WTC11 (cell line): ENCODE measurements around the gene CD8B. TPM values are rescaled to one million over a fixed set of nuclear protein-coding genes. Genes with fewer than 3 reads are reported as not detected.

Experiments
- ATAC-seq: fragments of 200-7000 bp; cut with Tn5 transposase; 2 replicates; pipeline ENCODE4 v1.10.0; 2021; ENCODE audit warnings: mild to moderate bottlenecking, moderate library complexity
- CTCF ChIA-PET: fragments of 300-600 bp; sonication (Branson Sonifier 250); formaldehyde crosslinking; loops from one replicate; lab custom pipeline; 2021; ENCODE audit warnings: antibody characterized with exemption; lab: Charles Lee
- POLR2A ChIA-PET: fragments of 350-600 bp; sonication (Branson Sonifier 250); formaldehyde crosslinking; loops from one replicate; lab custom pipeline; 2021; ENCODE audit warnings: antibody characterized with exemption; lab: Charles Lee
- DNase-seq: peaks from one replicate; pipeline ENCODE4 v3.0.0; 2021; ENCODE audit warnings: low spot score
- H3K27ac Mint-ChIP-seq: 2 replicates; pipeline ENCODE4 v1.8.0; 2021; ENCODE audit warnings: mixed read lengths
- H3K27me3 Mint-ChIP-seq: 2 replicates; pipeline ENCODE4 v1.8.0; 2021; ENCODE audit warnings: low read depth, mild to moderate bottlenecking, moderate library complexity, mixed read lengths
- H3K36me3 Mint-ChIP-seq: 2 replicates; pipeline ENCODE4 v1.8.0; 2021; ENCODE audit warnings: mixed read lengths
- H3K4me1 Mint-ChIP-seq: 2 replicates; pipeline ENCODE4 v1.8.0; 2022; ENCODE audit warnings: mixed read lengths
- H3K4me3 Mint-ChIP-seq: 2 replicates; pipeline ENCODE4 v1.8.0; 2021; ENCODE audit warnings: mild to moderate bottlenecking, moderate library complexity, mixed read lengths
- H3K9me3 Mint-ChIP-seq: 2 replicates; pipeline ENCODE4 v1.8.0; 2021; ENCODE audit warnings: mixed read lengths
- AFF4 ChIP-seq: sonication (generic); formaldehyde crosslinking; IDR thresholded peaks from 2 replicates; pipeline ENCODE4 v1.8.1; 2023; ENCODE audit warnings: mild to moderate bottlenecking, missing genetic modification reagents, borderline replicate concordance
- CDX4 ChIP-seq: fragments of 250-450 bp; sonication (Bioruptor Pico); IDR thresholded peaks from 2 replicates; pipeline ENCODE4 v1.9.0; 2021; ENCODE audit warnings: moderate library complexity, mild to moderate bottlenecking, inconsistent platforms, borderline replicate concordance
- E2F1 ChIP-seq: sonication (generic); formaldehyde crosslinking; IDR thresholded peaks from 2 replicates; pipeline ENCODE4 v1.8.0; 2022; ENCODE audit warnings: mild to moderate bottlenecking, missing genetic modification reagents
- E2F4 ChIP-seq: sonication (generic); formaldehyde crosslinking; IDR thresholded peaks from 2 replicates; pipeline ENCODE4 v1.8.1; 2022; ENCODE audit warnings: low read depth, mild to moderate bottlenecking, moderate library complexity, missing genetic modification reagents, borderline replicate concordance
- FOXK1 ChIP-seq: sonication (generic); formaldehyde crosslinking; IDR thresholded peaks from 2 replicates; pipeline ENCODE4 v1.8.0; 2022; ENCODE audit warnings: mild to moderate bottlenecking, moderate library complexity, missing genetic modification reagents
- IRF1 ChIP-seq: sonication (generic); formaldehyde crosslinking; IDR thresholded peaks from 2 replicates; pipeline ENCODE4 v1.8.0; 2023; ENCODE audit warnings: missing genetic modification reagents
- MAX ChIP-seq: sonication (generic); formaldehyde crosslinking; IDR thresholded peaks from 2 replicates; pipeline ENCODE4 v1.8.0; 2022; ENCODE audit warnings: mild to moderate bottlenecking, missing genetic modification reagents
- MLX ChIP-seq: sonication (generic); formaldehyde crosslinking; IDR thresholded peaks from 2 replicates; pipeline ENCODE4 v1.8.1; 2023; ENCODE audit warnings: mild to moderate bottlenecking, missing genetic modification reagents, moderate library complexity
- NFATC4 ChIP-seq: fragments of 250-450 bp; sonication (Bioruptor Pico); IDR thresholded peaks from 2 replicates; pipeline ENCODE4 v1.9.0; 2021; ENCODE audit warnings: mild to moderate bottlenecking
- NFYB ChIP-seq: sonication (generic); formaldehyde crosslinking; conservative IDR thresholded peaks from 2 replicates; pipeline ENCODE4 v1.8.0; 2022; ENCODE audit warnings: low read depth, missing genetic modification reagents
- NR1H2 ChIP-seq: sonication (generic); formaldehyde crosslinking; IDR thresholded peaks from 2 replicates; pipeline ENCODE4 v1.9.0; 2021; ENCODE audit warnings: mild to moderate bottlenecking, moderate library complexity, missing genetic modification reagents
- RORB ChIP-seq: fragments of 250-450 bp; sonication (Bioruptor Pico); IDR thresholded peaks from 2 replicates; pipeline ENCODE4 v1.9.0; 2021; ENCODE audit warnings: mild to moderate bottlenecking
- ZNF263 ChIP-seq: sonication (generic); formaldehyde crosslinking; IDR thresholded peaks from 2 replicates; pipeline ENCODE4 v1.8.1; 2022; ENCODE audit warnings: low read depth, mild to moderate bottlenecking, moderate library complexity, missing genetic modification reagents
- ZNF281 ChIP-seq: sonication (generic); formaldehyde crosslinking; IDR thresholded peaks from 2 replicates; pipeline ENCODE4 v1.8.0; 2023; ENCODE audit warnings: mild to moderate bottlenecking, missing genetic modification reagents
- ZNF396 ChIP-seq: fragments of 250-450 bp; sonication (Bioruptor Pico); IDR thresholded peaks from 2 replicates; pipeline ENCODE4 v1.8.0; 2021; ENCODE audit warnings: mild to moderate bottlenecking, moderate library complexity, borderline replicate concordance
- ZNF423 ChIP-seq: fragments of 250-450 bp; sonication (Bioruptor Pico); IDR thresholded peaks from 2 replicates; pipeline ENCODE4 v2.1.2; 2022; ENCODE audit warnings: mild to moderate bottlenecking, moderate library complexity
- ZNF425 ChIP-seq: fragments of 250-450 bp; sonication (Bioruptor Pico); conservative IDR thresholded peaks from 2 replicates; pipeline ENCODE4 v1.9.0; 2021; ENCODE audit warnings: mild to moderate bottlenecking
- total RNA-seq: library from RNA; stranded (reverse); gene quantifications from 3 replicates; pipeline ENCODE4 v1.2.3, GENCODE V29; 2021

The CD8B gene
- total RNA-seq, 1 experiment from 2014 or later, result 0.70 TPM

GRCh38 chr2:86778957-86779356 lies 82.7 kb downstream of the CD8B start:
- no peaks in the 10 kb centered on the region for H3K27me3 Mint-ChIP-seq
- POLR2A ChIA-PET, result no interaction called here
- CTCF ChIA-PET, result no interaction called here
- no peak for TF ChIP-seq FOXK1
- TF ChIP-seq IRF1, result no peak
- no peak for TF ChIP-seq ZNF396 (CRISPR knock-in tag)
- no peak for TF ChIP-seq NFATC4 (CRISPR knock-in tag)
- TF ChIP-seq E2F4 (CRISPR knock-in tag), result no peak
- TF ChIP-seq ZNF281, result no peak
- no peak for TF ChIP-seq AFF4
- TF ChIP-seq ZNF263, result no peak
- no peak for TF ChIP-seq MLX
- no peak for TF ChIP-seq MAX
- TF ChIP-seq RORB (CRISPR knock-in tag), result no peak
- TF ChIP-seq CDX4, result no peak
- no peak for TF ChIP-seq ZNF423 (CRISPR knock-in tag)
- no peak for TF ChIP-seq E2F1 (CRISPR knock-in tag)
- TF ChIP-seq NFYB, result no peak
- TF ChIP-seq ZNF425 (CRISPR knock-in tag), result no peak
- TF ChIP-seq NR1H2 (CRISPR knock-in tag), result no peak
- TF ChIP-seq, all 79 proteins: peak for 0
- H3K27ac Mint-ChIP-seq, result no peak overlapping the region
- H3K36me3 Mint-ChIP-seq, result peaks cover 9% of the 10 kb centered on the region
- DNase-seq (no peak), ATAC-seq (peak; percentile 20; the same call in 1 of the 2 replicates)
- no peak overlapping the region for H3K4me3 Mint-ChIP-seq
- H3K4me1 Mint-ChIP-seq, result 0 out of 2 replicates have a peak, but pooled peaks cover 3% of the 10 kb centered on the region
- no peaks in the 10 kb centered on the region for H3K9me3 Mint-ChIP-seq
